ENCODE results near the gene CALML5.
"Not testable (repeated sequence)": the region's sequence is repeated elsewhere in the genome, so short reads cannot be mapped to it uniquely, and the experiment has no call there.

CALML5 gene

GRCh38 chr10:5479481-5480161 lies 19.7 kb downstream of the CALML5 start:
- DNase-seq: no peak

- DNase-seq: no peak
Measured at GRCh38 chr10:5478694-5479305, 20.6 kb downstream of the CALML5 start.

- DNase-seq: no peak
Measured at GRCh38 chr10:5477948-5478693, 21.2 kb downstream of the CALML5 start.

GRCh38 chr10:5476918-5477525 lies 22.3 kb downstream of the CALML5 start:
- no peak for DNase-seq

- DNase-seq: not testable (repeated sequence)
Measured at GRCh38 chr10:5475974-5476807, 23.2 kb downstream of the CALML5 start.

GRCh38 chr10:5475088-5475487 lies 24.3 kb downstream of the CALML5 start:
- DNase-seq: not testable (repeated sequence)

GRCh38 chr10:5474642-5475041 lies 24.7 kb downstream of the CALML5 start:
- DNase-seq: not testable (repeated sequence)

GRCh38 chr10:5470062-5470751 lies 29.2 kb downstream of the CALML5 start:
- DNase-seq: no peak

- DNase-seq: no peak
Measured at GRCh38 chr10:5469353-5470061, 29.9 kb downstream of the CALML5 start.

GRCh38 chr10:5468262-5469106 lies 30.9 kb downstream of the CALML5 start:
- no peak for DNase-seq

GRCh38 chr10:5467634-5468255 lies 31.6 kb downstream of the CALML5 start:
- no peak for DNase-seq

GRCh38 chr10:5467207-5467535 lies 32.2 kb downstream of the CALML5 start:
- no peak for DNase-seq

GRCh38 chr10:5466451-5467206 lies 32.7 kb downstream of the CALML5 start:
- DNase-seq: no peak

- DNase-seq: no peak
Measured at GRCh38 chr10:5465976-5466450, 33.4 kb downstream of the CALML5 start.

GRCh38 chr10:5464546-5464945 lies 34.8 kb downstream of the CALML5 start:
- no peak for DNase-seq

- DNase-seq: no peak
Measured at GRCh38 chr10:5462841-5463293, 36.5 kb downstream of the CALML5 start.

GRCh38 chr10:5461914-5462840 lies 37.2 kb downstream of the CALML5 start:
- no peak for DNase-seq

GRCh38 chr10:5461203-5461588 lies 38.2 kb downstream of the CALML5 start:
- DNase-seq: no peak

All from stimulated activated CD4-positive, alpha-beta T cell treated with anti-CD3 and anti-CD28 coated beads, Interleukin-2, amount 100 ng/mL, for 48 hours (primary cell).